ENCODE data around the gene NPAS2.

The NPAS2 gene

DNA sequence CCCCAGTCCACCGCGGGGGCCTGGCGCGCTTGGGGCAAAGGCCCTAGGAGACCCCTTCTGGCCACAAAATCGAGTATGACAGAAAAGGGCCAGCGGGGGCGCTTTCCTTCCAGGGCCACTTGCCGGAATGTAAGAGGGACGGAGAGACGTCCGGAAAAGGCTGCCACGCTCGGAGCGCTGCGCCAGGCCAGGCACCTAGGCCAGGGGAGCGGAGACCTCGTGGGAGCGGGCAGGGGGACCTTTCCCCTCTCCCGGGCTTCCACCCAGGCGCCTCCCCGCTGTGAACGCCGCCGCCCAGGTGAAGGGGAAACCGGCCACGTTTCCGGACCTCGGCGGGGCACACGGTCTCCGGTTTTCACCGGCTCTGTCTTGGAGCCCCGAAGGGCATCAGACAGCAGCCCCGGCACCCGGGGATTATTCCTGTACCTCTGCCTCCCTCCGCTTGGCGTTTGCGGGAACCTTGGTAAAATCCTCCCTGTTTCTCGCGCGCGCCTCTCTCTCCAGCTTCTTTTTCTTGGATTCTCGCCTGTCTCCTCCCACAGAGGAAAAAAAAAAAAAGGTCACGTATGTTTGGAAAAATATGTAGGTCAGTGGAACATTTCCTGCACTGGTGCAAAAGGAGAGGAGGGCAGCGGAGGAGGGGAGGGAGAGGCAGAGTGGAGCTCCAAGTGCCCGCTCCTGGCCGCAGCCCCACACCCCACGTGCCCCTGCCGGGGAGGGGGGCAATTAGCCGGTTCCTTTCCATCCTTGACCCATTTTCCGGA lies 1.2 kb upstream of the NPAS2 start:
- Histone ChIP-seq H3K27ac (ENCODE audit: low read depth, low read length) (no peak overlapping the region), H3K4me1 (ENCODE audit: control insufficient read depth in 5 of 5, insufficient read depth in 5 of 5, low read length in 5 of 5) (peaks cover 1 to 28% (median 27%) of the 10 kb centered on the region in 5 donors)

DNA sequence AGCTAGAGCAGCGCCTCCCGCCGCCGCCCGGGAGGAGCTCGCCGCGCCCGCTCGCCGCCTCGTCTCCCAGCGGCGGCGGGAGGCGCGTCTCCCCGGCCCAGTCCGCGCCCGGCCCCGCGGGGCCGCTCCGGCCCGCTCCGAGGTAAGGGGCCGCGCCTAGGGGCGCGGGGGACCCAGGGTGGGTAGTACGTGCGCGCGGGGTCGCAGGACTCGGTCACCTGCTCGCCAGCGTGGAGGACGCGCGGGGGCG lies 259 bp downstream of the NPAS2 start:
- Histone ChIP-seq H3K27ac (ENCODE audit: low read depth, low read length) (no peak overlapping the region), H3K4me3 (ENCODE audit: low read depth in 1 of 5, low read length in 5 of 5) (peak overlapping the region in 4 of 5 donors; percentile 64 to 73 (median 68)), H3K9ac (ENCODE audit: low read length in 5 of 5) (peak overlapping the region in 2 of 5 donors; percentile 53 to 60), H3K36me3 (ENCODE audit: control insufficient read depth in 5 of 5, insufficient read depth in 5 of 5, low read length in 5 of 5) (no peaks in the 10 kb centered on the region), H3K9me3 (ENCODE audit: control insufficient read depth in 5 of 5, low read length in 5 of 5) (no peaks in the 10 kb centered on the region), H3K4me1 (ENCODE audit: control insufficient read depth in 5 of 5, insufficient read depth in 5 of 5, low read length in 5 of 5) (peaks cover 0 to 27% (median 25%) of the 10 kb centered on the region in 5 donors), H3K27me3 (ENCODE audit: control insufficient read depth in 5 of 5, insufficient read depth in 4 of 5, low read length in 5 of 5) (peaks cover 0 to 20% (median 4%) of the 10 kb centered on the region in 5 donors)

More for the DNA sequence above, 1.2 kb upstream of the NPAS2 start:
- no peaks in the 10 kb centered on the region for H3K36me3 ChIP-seq (ENCODE audit: control insufficient read depth in 5 of 5, insufficient read depth in 5 of 5, low read length in 5 of 5)
- no peaks in the 10 kb centered on the region for H3K9me3 ChIP-seq (ENCODE audit: control insufficient read depth in 5 of 5, low read length in 5 of 5)
- peak overlapping the region; percentile 57 to 70 (median 64) for H3K4me3 ChIP-seq (ENCODE audit: low read depth in 1 of 5, low read length in 5 of 5)
- H3K27me3 ChIP-seq (ENCODE audit: control insufficient read depth in 5 of 5, insufficient read depth in 4 of 5, low read length in 5 of 5), result peaks cover 0 to 23% (median 4%) of the 10 kb centered on the region in 5 donors
- peak overlapping the region in 4 of 5 donors; percentile 53 to 60 (median 56) for H3K9ac ChIP-seq (ENCODE audit: low read length in 5 of 5)

DNA sequence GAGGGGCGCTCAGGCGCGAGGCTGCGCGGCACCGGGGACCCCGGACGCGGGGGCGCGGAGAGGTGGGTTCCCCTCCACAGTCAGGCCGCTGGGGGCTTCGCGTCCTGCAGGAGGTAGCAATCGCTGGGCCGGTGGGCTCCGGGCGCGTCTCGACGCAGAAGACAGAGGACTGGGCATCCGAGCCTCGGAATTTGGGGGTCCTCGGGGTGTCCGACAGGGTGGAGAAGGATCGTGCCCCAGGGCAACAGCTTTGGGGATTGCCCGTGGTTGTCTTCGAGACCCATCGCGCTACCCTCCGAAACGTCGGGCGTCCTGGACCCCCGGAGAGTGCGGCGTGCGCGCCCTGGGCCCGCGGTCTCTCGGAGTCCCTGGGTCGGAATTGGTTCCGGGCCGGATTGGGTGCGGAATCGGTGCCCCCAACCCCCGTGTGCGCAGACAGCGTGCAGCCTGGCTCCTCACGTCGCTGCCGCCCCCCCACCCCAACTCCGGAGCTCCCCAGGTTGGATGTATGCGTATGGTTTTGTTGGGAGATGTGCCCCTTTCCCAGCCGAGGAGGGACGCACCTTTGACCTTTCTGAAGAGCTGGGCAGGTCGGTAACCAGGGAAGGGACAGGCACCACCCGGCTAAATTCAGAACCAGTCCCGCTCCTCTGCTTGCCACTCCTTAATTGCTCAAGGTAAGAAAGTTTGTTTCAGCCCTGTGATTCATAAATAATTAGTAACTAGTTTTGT lies 750 bp downstream of the NPAS2 start:
- H3K36me3 ChIP-seq (ENCODE audit: control insufficient read depth in 5 of 5, insufficient read depth in 5 of 5, low read length in 5 of 5), result no peaks in the 10 kb centered on the region
- H3K4me3 ChIP-seq (ENCODE audit: low read depth in 1 of 5, low read length in 5 of 5), result peak overlapping the region; percentile 29 to 73 (median 67)
- H3K4me1 ChIP-seq (ENCODE audit: control insufficient read depth in 5 of 5, insufficient read depth in 5 of 5, low read length in 5 of 5), result peaks cover 0 to 27% (median 25%) of the 10 kb centered on the region in 5 donors
- no peaks in the 10 kb centered on the region for H3K9me3 ChIP-seq (ENCODE audit: control insufficient read depth in 5 of 5, low read length in 5 of 5)
- no peak overlapping the region for H3K27ac ChIP-seq (ENCODE audit: low read depth, low read length)
- peak overlapping the region in 2 of 5 donors; percentile 53 to 60 for H3K9ac ChIP-seq (ENCODE audit: low read length in 5 of 5)
- H3K27me3 ChIP-seq (ENCODE audit: control insufficient read depth in 5 of 5, insufficient read depth in 4 of 5, low read length in 5 of 5), result peaks cover 0 to 20% (median 4%) of the 10 kb centered on the region in 5 donors

DNA sequence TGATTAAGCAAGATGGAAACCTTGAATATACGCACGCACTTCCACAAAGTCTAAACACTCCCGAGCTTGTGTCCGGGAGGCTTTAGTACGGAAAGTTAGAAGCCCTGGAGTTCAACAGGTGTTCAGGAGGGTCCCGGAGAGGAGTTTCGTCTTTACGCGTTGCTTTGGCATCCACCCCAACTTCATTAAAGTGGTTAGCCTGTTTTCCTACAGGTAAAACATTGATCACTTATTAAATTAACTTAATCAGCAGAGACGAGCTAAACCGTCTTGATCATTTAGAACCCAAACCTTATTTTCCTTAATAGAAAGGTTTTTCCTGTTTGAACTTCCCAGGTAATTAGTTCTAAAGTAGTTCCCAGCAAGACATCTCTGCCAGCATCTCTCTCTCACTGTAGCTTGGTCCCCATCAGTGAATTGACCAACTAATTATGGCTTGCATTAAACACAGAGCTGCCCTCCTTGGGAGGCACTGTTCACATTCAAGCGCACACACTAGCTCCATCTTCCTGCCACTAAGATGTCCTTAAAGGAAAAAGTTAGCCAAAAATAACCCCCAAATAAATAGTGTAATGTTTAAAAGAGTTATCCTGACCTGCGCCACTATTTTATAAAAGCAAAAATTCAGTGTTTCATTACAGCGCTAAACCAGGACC lies 1.4 kb downstream of the NPAS2 start:
- peak overlapping the region in 1 of 5 donors; percentile 33 for H3K9ac ChIP-seq (ENCODE audit: low read length in 5 of 5)
- no peak overlapping the region for H3K27ac ChIP-seq (ENCODE audit: low read depth, low read length)
- peaks cover 0 to 20% (median 4%) of the 10 kb centered on the region in 5 donors for H3K27me3 ChIP-seq (ENCODE audit: control insufficient read depth in 5 of 5, insufficient read depth in 4 of 5, low read length in 5 of 5)
- H3K4me3 ChIP-seq (ENCODE audit: low read depth in 1 of 5, low read length in 5 of 5), result peak overlapping the region in 3 of 5 donors; percentile 29 to 67 (median 64)
- peaks cover 0 to 27% (median 25%) of the 10 kb centered on the region in 5 donors for H3K4me1 ChIP-seq (ENCODE audit: control insufficient read depth in 5 of 5, insufficient read depth in 5 of 5, low read length in 5 of 5)
- no peaks in the 10 kb centered on the region for H3K9me3 ChIP-seq (ENCODE audit: control insufficient read depth in 5 of 5, low read length in 5 of 5)
- H3K36me3 ChIP-seq (ENCODE audit: control insufficient read depth in 5 of 5, insufficient read depth in 5 of 5, low read length in 5 of 5), result no peaks in the 10 kb centered on the region

DNA sequence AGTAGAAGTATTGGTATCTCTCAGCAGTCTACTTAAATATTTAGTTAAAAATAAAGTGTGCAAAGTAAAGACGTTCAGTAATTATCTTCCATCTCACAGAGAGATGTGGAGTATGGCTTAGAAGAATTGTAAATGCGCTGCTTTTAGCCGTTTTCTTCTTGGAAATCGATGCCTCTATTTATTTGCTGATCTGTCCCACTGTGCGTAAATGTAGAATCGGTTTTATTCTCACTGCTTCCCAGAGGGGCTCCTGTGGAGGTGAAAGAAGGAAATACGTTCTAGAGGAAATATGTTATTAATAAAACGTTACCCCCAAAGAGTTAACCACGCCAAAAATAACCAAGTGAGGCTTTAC lies 1.9 kb downstream of the NPAS2 start:
- Histone ChIP-seq H3K27me3 (ENCODE audit: control insufficient read depth in 5 of 5, insufficient read depth in 4 of 5, low read length in 5 of 5) (peaks cover 0 to 20% (median 4%) of the 10 kb centered on the region in 5 donors), H3K4me3 (ENCODE audit: low read depth in 1 of 5, low read length in 5 of 5) (no peak overlapping the region), H3K9me3 (ENCODE audit: control insufficient read depth in 5 of 5, low read length in 5 of 5) (no peaks in the 10 kb centered on the region), H3K27ac (ENCODE audit: low read depth, low read length) (no peak overlapping the region), H3K9ac (ENCODE audit: low read length in 5 of 5) (no peak overlapping the region), H3K4me1 (ENCODE audit: control insufficient read depth in 5 of 5, insufficient read depth in 5 of 5, low read length in 5 of 5) (peaks cover 0 to 27% (median 25%) of the 10 kb centered on the region in 5 donors), H3K36me3 (ENCODE audit: control insufficient read depth in 5 of 5, insufficient read depth in 5 of 5, low read length in 5 of 5) (no peaks in the 10 kb centered on the region)

DNA sequence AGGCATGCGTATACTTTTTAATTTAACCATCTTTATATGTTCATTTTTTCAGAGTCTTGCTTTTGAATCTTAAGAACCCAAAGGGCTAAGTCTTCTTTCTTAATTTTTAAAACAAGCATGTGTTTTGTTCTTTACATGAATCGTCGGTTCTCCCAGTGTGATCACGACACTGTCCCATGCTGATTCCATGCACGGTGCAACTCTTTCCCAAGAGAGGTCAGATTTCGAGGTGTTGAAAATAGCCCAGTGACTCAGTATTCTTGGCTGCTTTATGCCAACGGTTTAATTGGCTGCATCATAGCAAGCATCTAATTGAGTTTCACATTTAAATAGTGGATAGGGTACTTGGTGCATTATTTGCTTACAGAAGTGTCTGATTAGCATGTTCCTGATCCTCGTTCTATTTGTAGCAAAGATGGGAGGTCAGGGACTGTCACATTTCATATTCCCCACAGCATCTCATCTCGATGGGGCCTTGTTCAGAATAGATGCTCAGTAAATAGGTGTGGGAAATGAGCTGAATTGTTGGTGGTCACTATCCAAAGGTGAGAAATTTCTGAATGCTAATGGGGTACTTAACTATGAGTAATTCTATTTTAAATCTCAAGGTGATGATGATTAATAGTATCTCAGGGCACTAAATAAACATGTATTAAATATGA lies 2.8 kb downstream of the NPAS2 start:
- H3K9me3 ChIP-seq (ENCODE audit: control insufficient read depth in 5 of 5, low read length in 5 of 5), result peaks cover 0 to 1% (median 0%) of the 10 kb centered on the region in 5 donors
- peaks cover 0 to 27% (median 25%) of the 10 kb centered on the region in 5 donors for H3K4me1 ChIP-seq (ENCODE audit: control insufficient read depth in 5 of 5, insufficient read depth in 5 of 5, low read length in 5 of 5)
- no peaks in the 10 kb centered on the region for H3K36me3 ChIP-seq (ENCODE audit: control insufficient read depth in 5 of 5, insufficient read depth in 5 of 5, low read length in 5 of 5)
- no peak overlapping the region for H3K9ac ChIP-seq (ENCODE audit: low read length in 5 of 5)
- peaks cover 0 to 20% (median 4%) of the 10 kb centered on the region in 5 donors for H3K27me3 ChIP-seq (ENCODE audit: control insufficient read depth in 5 of 5, insufficient read depth in 4 of 5, low read length in 5 of 5)
- H3K4me3 ChIP-seq (ENCODE audit: low read depth in 1 of 5, low read length in 5 of 5), result no peak overlapping the region
- no peak overlapping the region for H3K27ac ChIP-seq (ENCODE audit: low read depth, low read length)

DNA sequence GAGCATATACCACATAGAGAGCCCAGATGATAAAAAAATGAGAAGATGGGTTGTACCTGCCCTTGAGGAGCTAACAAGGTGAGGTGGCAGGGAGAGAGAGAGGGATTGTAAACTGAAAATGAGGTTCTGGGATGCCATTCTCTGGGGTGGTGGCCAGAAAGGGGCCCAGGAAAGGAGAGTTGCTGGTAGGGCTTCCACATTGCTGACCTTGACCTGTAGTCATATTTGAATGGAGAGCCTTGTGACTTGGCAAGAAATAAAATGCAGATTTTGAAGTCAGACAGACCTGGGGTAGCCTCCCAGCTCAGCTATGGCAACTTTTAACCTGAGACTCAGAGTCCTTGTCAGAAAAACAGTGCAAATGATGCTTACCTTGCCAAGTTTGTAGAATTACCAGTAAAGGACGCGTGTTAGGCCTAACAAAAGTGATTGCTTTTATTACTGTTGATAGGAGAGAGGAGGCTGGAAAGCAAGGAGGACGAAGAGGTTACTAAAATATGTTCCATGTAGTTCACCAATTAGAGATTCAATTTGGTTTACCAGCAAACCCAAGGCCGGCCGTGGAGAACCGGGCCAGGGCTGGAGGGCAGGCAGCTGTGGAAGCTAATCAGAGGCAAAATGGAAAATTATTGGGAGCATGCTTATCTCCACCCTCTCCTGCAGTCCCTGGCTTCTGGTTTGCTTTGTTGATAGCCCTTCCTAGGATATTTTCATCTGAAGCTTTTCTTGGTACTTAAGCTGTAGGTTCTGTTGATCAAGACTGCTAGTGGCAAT lies 3.9 kb downstream of the NPAS2 start:
- Histone ChIP-seq H3K9ac (ENCODE audit: low read length in 5 of 5) (no peak overlapping the region), H3K27ac (ENCODE audit: low read depth, low read length) (no peak overlapping the region), H3K4me3 (ENCODE audit: low read depth in 1 of 5, low read length in 5 of 5) (no peak overlapping the region), H3K9me3 (ENCODE audit: control insufficient read depth in 5 of 5, low read length in 5 of 5) (peaks cover 0 to 12% (median 3%) of the 10 kb centered on the region in 5 donors), H3K27me3 (ENCODE audit: control insufficient read depth in 5 of 5, insufficient read depth in 4 of 5, low read length in 5 of 5) (peaks cover 0 to 16% (median 3%) of the 10 kb centered on the region in 5 donors), H3K36me3 (ENCODE audit: control insufficient read depth in 5 of 5, insufficient read depth in 5 of 5, low read length in 5 of 5) (no peaks in the 10 kb centered on the region), H3K4me1 (ENCODE audit: control insufficient read depth in 5 of 5, insufficient read depth in 5 of 5, low read length in 5 of 5) (peaks cover 0 to 21% (median 19%) of the 10 kb centered on the region in 5 donors)

DNA sequence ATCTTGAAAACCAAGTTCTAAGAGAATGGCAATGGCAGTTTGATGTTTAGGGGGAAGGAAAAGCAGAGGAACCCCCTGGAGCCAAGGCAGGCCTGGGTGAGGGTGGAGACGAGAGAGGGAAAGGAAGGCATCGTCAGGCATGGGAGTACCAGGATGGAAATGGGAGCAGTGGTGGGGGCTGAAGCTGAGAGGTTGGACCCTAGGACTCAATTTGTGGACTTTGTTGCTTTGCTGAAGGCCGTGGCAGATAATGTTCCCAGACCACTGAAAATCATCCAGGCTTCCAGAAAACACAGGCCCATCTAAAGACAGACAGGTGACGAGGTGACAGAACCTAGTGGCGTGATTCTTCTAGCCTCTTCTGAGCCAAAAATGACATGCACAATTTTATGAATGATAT lies 4.9 kb downstream of the NPAS2 start:
- Histone ChIP-seq H3K4me3 (ENCODE audit: low read depth in 1 of 5, low read length in 5 of 5) (no peak overlapping the region), H3K9me3 (ENCODE audit: control insufficient read depth in 5 of 5, low read length in 5 of 5) (peaks cover 0 to 12% (median 3%) of the 10 kb centered on the region in 5 donors), H3K27me3 (ENCODE audit: control insufficient read depth in 5 of 5, insufficient read depth in 4 of 5, low read length in 5 of 5) (peaks cover 0 to 12% (median 3%) of the 10 kb centered on the region in 5 donors), H3K9ac (ENCODE audit: low read length in 5 of 5) (no peak overlapping the region), H3K4me1 (ENCODE audit: control insufficient read depth in 5 of 5, insufficient read depth in 5 of 5, low read length in 5 of 5) (peaks cover 0 to 14% (median 12%) of the 10 kb centered on the region in 5 donors), H3K36me3 (ENCODE audit: control insufficient read depth in 5 of 5, insufficient read depth in 5 of 5, low read length in 5 of 5) (no peaks in the 10 kb centered on the region), H3K27ac (ENCODE audit: low read depth, low read length) (no peak overlapping the region)

DNA sequence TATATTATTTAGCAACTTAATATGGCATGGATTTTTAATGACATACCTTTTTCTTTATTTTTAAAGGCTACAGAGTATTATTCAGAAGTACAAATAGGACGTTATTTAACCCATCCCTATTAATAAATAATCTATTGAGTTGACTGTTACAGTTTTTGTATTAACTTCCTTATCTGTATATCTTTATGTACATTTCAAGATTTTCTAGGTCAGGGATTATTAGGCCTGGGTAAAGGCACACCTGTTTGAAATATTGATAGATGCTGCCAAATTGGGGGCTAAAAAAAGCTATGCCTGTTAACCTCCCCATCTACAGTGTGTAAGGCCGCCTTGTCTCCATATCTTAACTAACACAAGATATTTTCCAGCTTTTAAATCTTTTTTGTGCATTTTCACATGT lies 6.6 kb downstream of the NPAS2 start:
- H3K27me3 ChIP-seq (ENCODE audit: control insufficient read depth in 5 of 5, insufficient read depth in 4 of 5, low read length in 5 of 5), result peaks cover 0 to 1% (median 0%) of the 10 kb centered on the region in 5 donors
- H3K36me3 ChIP-seq (ENCODE audit: control insufficient read depth in 5 of 5, insufficient read depth in 5 of 5, low read length in 5 of 5), result no peaks in the 10 kb centered on the region
- H3K9ac ChIP-seq (ENCODE audit: low read length in 5 of 5), result no peak overlapping the region
- H3K4me3 ChIP-seq (ENCODE audit: low read depth in 1 of 5, low read length in 5 of 5), result no peak overlapping the region
- H3K27ac ChIP-seq (ENCODE audit: low read depth, low read length), result no peak overlapping the region
- H3K9me3 ChIP-seq (ENCODE audit: control insufficient read depth in 5 of 5, low read length in 5 of 5), result peaks cover 0 to 12% (median 3%) of the 10 kb centered on the region in 5 donors
- H3K4me1 ChIP-seq (ENCODE audit: control insufficient read depth in 5 of 5, insufficient read depth in 5 of 5, low read length in 5 of 5), result peaks cover 0 to 5% (median 0%) of the 10 kb centered on the region in 5 donors

Data from subcutaneous abdominal adipose tissue (tissue), 5 donors.